Aorta (tissue), 5 donors: ENCODE measurements around the gene SOX18. TPM values are rescaled to one million over a fixed set of nuclear protein-coding genes. Genes with fewer than 3 reads are reported as not detected.
A peak's percentile ranks its signal among the peaks of the same experiment; 100 is the strongest.

Experiments
- ATAC-seq: fragments of 200-7000 bp; cut with Tn5 transposase; one replicate; pipeline ENCODE4 v1.9.1; 2022; ENCODE audit warnings: moderate library complexity; ENCODE audit not compliant: low FRiP score
- DNase-seq, 2 donors: peaks; one replicate each; pipeline ENCODE4 v3.0.0-alpha.2; 2020
- H3K27ac ChIP-seq, 2 donors: one replicate each; pipeline ENCODE4 v1.5.1; 2013; ENCODE audit warnings: low read length in 2 of 2, mild to moderate bottlenecking in 2 of 2, moderate library complexity in 2 of 2, control low read depth in 1 of 2, inconsistent platforms in 1 of 2, low read depth in 1 of 2
- H3K27me3 ChIP-seq, 2 donors: one replicate each; pipeline ENCODE4 v1.6.1; 2013; ENCODE audit warnings: control low read depth in 1 of 2, low read length in 1 of 2, mild to moderate bottlenecking in 1 of 2, moderate library complexity in 1 of 2; ENCODE audit not compliant: insufficient read depth in 2 of 2, control insufficient read depth in 1 of 2
- H3K36me3 ChIP-seq, 2 donors: one replicate each; pipeline ENCODE4 v1.6.1; 2013; ENCODE audit warnings: control low read depth in 1 of 2, low read length in 1 of 2, mild to moderate bottlenecking in 1 of 2; ENCODE audit not compliant: insufficient read depth in 2 of 2, control insufficient read depth in 1 of 2
- H3K4me1 ChIP-seq, 2 donors: one replicate each; pipeline ENCODE4 v1.6.1; 2013; ENCODE audit warnings: low read length in 2 of 2, control low read depth in 1 of 2, mild to moderate bottlenecking in 1 of 2, moderate library complexity in 1 of 2; ENCODE audit not compliant: insufficient read depth in 2 of 2, control insufficient read depth in 1 of 2
- H3K4me3 ChIP-seq, 2 donors: one replicate each; pipeline ENCODE4 v1.5.1; 2013; ENCODE audit warnings: low read length in 2 of 2, control low read depth in 1 of 2, mild to moderate bottlenecking in 1 of 2
- H3K9me3 ChIP-seq: one replicate; pipeline ENCODE4 v1.6.1; 2013; ENCODE audit warnings: mild to moderate bottlenecking, low read length; ENCODE audit not compliant: control insufficient read depth
- WGBS, 2 donors: extraction: QIAGEN DNeasy Blood & Tissue Kit; methylation state at CpG; one replicate each; pipeline ENCODE4 v1.1.7; 2013; 5-methylcytosine and 5-hydroxymethylcytosine counted together
- intact Hi-C, 2 donors: fragments of 100-400 bp; cut with DNase I; formaldehyde crosslinking; loops; one replicate each; pipeline versions ENCODE4 v1.14.2 to v1.15.0; 2022
- polyA plus RNA-seq, 2 donors: library from polyadenylated mRNA; stranded (reverse); fragments of 200-250 nt; gene quantifications; one replicate each; pipeline ENCODE4 v1.2.3, GENCODE V29; 2013
- total RNA-seq, 2 donors: library from RNA; stranded (reverse); fragmentation: NEBNext Ultra II Directional; extraction: Animal tissue kit (Norgen Biotek cat#: 25700); gene quantifications; one replicate each; pipeline ENCODE4 v1.2.1, GENCODE V29; 2021
- donor health status: healthy with polysubstance abuse.
- donor health status: Bipolar disorder and iron deficiency.
- donor health status: DM: no; HTN: no; CAD: no.
- donor health status: DM: no; HTN: no; CAD: no.
- donor health status: DM: yes; HTN: yes; CAD: no.

Gene SOX18
- total and polyA plus RNA-seq, 4 donors = 1.3 to 186 (median 22.9) TPM

- H3K36me3 ChIP-seq = no peaks in the 10 kb centered on the region
- no peaks in the 10 kb centered on the region for H3K27me3 ChIP-seq
- H3K4me3 ChIP-seq = no peak overlapping the region
- no peak overlapping the region for H3K27ac ChIP-seq
- H3K9me3 ChIP-seq = no peaks in the 10 kb centered on the region
- H3K4me1 ChIP-seq = no peaks in the 10 kb centered on the region
- WGBS, 2 donors = 14 to 20% methylated on average over 17 of the region's 17 CpGs
- no peak for ATAC-seq
- DNase-seq = no peak
- intact Hi-C loops = loop anchor here (1.0 to 2.0 kb wide), 2 partner anchors 81 kb away; no protein-coding TSS in a partner anchor
These were observed 9.9 kb downstream of the SOX18 start for GRCh38 chr20:64039293-64040160.

- Histone ChIP-seq H3K27me3 (no peaks in the 10 kb centered on the region), H3K4me3 (no peak overlapping the region), H3K27ac (no peak overlapping the region), H3K36me3 (no peaks in the 10 kb centered on the region), H3K9me3 (no peaks in the 10 kb centered on the region), H3K4me1 (no peaks in the 10 kb centered on the region)
- peak; percentile 77 to 92 for DNase-seq
- intact Hi-C loops = loop anchor here (1.0 to 2.0 kb wide), 2 partner anchors 82 kb away; no protein-coding TSS in a partner anchor
- ATAC-seq = peak; percentile 88
- 0 to 1% methylated on average over 59 to 91 of the region's 91 CpGs for WGBS, 2 donors
These were observed 10.7 kb downstream of the SOX18 start for GRCh38 chr20:64038565-64039292.

- intact Hi-C loops = loop anchor here in 1 of 2 donors (2.0 kb wide), 1 partner anchor 83 kb away; no protein-coding TSS in a partner anchor
These were observed 11.2 kb downstream of the SOX18 start for GRCh38 chr20:64038224-64038564.

GRCh38 chr20:64037498-64038213 is 11.8 kb downstream of the SOX18 start:
- Histone ChIP-seq H3K27ac (no peak overlapping the region), H3K4me3 (no peak overlapping the region), H3K9me3 (no peaks in the 10 kb centered on the region), H3K36me3 (no peaks in the 10 kb centered on the region), H3K4me1 (no peaks in the 10 kb centered on the region), H3K27me3 (no peaks in the 10 kb centered on the region)
- DNase-seq = no peak
- intact Hi-C loops = loop anchor here in 1 of 2 donors (2.0 kb wide), 1 partner anchor 83 kb away; no protein-coding TSS in a partner anchor
- 8 to 11% methylated on average over 33 to 36 of the region's 36 CpGs for WGBS, 2 donors
- no peak for ATAC-seq

More at GRCh38 chr20:64038224-64038564, 11.2 kb downstream of the SOX18 start:
- ATAC-seq (no peak), DNase-seq (no peak)
- 2% methylated on average over 20 to 30 of the region's 30 CpGs for WGBS, 2 donors
- Histone ChIP-seq H3K9me3 (no peaks in the 10 kb centered on the region), H3K27me3 (no peaks in the 10 kb centered on the region), H3K36me3 (no peaks in the 10 kb centered on the region), H3K27ac (no peak overlapping the region), H3K4me3 (no peak overlapping the region), H3K4me1 (no peaks in the 10 kb centered on the region)

GRCh38 chr20:64037199-64037497 is 12.3 kb downstream of the SOX18 start:
- no peak for ATAC-seq
- H3K9me3 ChIP-seq = no peaks in the 10 kb centered on the region
- no peak for DNase-seq
- no peaks in the 10 kb centered on the region for H3K36me3 ChIP-seq
- 67 to 71% methylated on average over 3 of the region's 3 CpGs for WGBS, 2 donors
- no peak overlapping the region for H3K4me3 ChIP-seq
- H3K4me1 ChIP-seq = no peaks in the 10 kb centered on the region
- no peaks in the 10 kb centered on the region for H3K27me3 ChIP-seq
- H3K27ac ChIP-seq = no peak overlapping the region
- intact Hi-C loops = no loop called here

GRCh38 chr20:64036346-64037198 is 12.9 kb downstream of the SOX18 start:
- H3K36me3 ChIP-seq = peaks cover 0 to 4% of the 10 kb centered on the region in 2 donors
- ATAC-seq = no peak
- H3K27me3 ChIP-seq = no peaks in the 10 kb centered on the region
- intact Hi-C loops = no loop called here
- no peak overlapping the region for H3K27ac ChIP-seq
- H3K4me3 ChIP-seq = no peak overlapping the region
- H3K9me3 ChIP-seq = no peaks in the 10 kb centered on the region
- no peak for DNase-seq
- WGBS, 2 donors = 60 to 62% methylated on average over 17 of the region's 17 CpGs
- H3K4me1 ChIP-seq = no peaks in the 10 kb centered on the region

- Histone ChIP-seq H3K4me3 (no peak within 1 kb of the TSS), H3K9me3 (no peaks in the 10 kb centered on the region), H3K27ac (no peak within 1 kb of the TSS), H3K36me3 (peaks cover 0 to 4% of the 10 kb centered on the region in 2 donors), H3K4me1 (no peaks in the 10 kb centered on the region), H3K27me3 (no peaks in the 10 kb centered on the region)
- intact Hi-C loops = no loop called here
- 68 to 76% methylated on average over 10 of the region's 10 CpGs for WGBS, 2 donors
- no peak for DNase-seq
- ATAC-seq = no peak
These were observed 13.5 kb downstream of the SOX18 start, which contains the start of gene C20orf204 for GRCh38 chr20:64035933-64036345. TSS of gene C20orf204 (plus strand) at chr20:64036182. CDS start at chr20:64036324, 142 bp downstream.
